HG03571 (cell line): Measurements from ENCODE around the gene IRAK2.
"Not testable (repeated sequence)": the region's sequence is repeated elsewhere in the genome, so short reads cannot be mapped to it uniquely, and the experiment has no call there.

Source experiments
- ATAC-seq: cut with Tn5 transposase; IDR thresholded peaks from one replicate; pipeline ENCODE4 v1.9.1; 2021; ENCODE audit not compliant: unreplicated experiment

IRAK2 gene

GRCh38 chr3:10160346-10160745 is 4.4 kb upstream of the IRAK2 start:
- ATAC-seq, result no peak

- ATAC-seq, result no peak
Observed at GRCh38 chr3:10160925-10161324, 3.8 kb upstream of the IRAK2 start.

- ATAC-seq, result no peak
Observed at GRCh38 chr3:10162185-10162584, 2.5 kb upstream of the IRAK2 start.

- not testable (repeated sequence) for ATAC-seq
Observed at GRCh38 chr3:10164201-10164545, 546 bp upstream of the IRAK2 start.

- ATAC-seq, result no peak
Observed at GRCh38 chr3:10166213-10166604, 1.5 kb downstream of the IRAK2 start.

- no peak for ATAC-seq
Observed at GRCh38 chr3:10169000-10169496, 4.3 kb downstream of the IRAK2 start.

- no peak for ATAC-seq
Observed at GRCh38 chr3:10170915-10171478, 6.3 kb downstream of the IRAK2 start.

GRCh38 chr3:10173095-10173925 is 8.6 kb downstream of the IRAK2 start:
- ATAC-seq, result no peak

GRCh38 chr3:10173926-10174435 is 9.3 kb downstream of the IRAK2 start:
- no peak for ATAC-seq

- ATAC-seq, result not testable (repeated sequence)
Observed at GRCh38 chr3:10175334-10175733, 10.6 kb downstream of the IRAK2 start.

- ATAC-seq, result not testable (repeated sequence)
Observed at GRCh38 chr3:10176150-10176549, 11.4 kb downstream of the IRAK2 start.

- no peak for ATAC-seq
Observed at GRCh38 chr3:10177737-10178136, 13.0 kb downstream of the IRAK2 start.

- no peak for ATAC-seq
Observed at GRCh38 chr3:10178892-10179291, 14.2 kb downstream of the IRAK2 start.

- ATAC-seq, result no peak
Observed at GRCh38 chr3:10180289-10180688, 15.6 kb downstream of the IRAK2 start.

GRCh38 chr3:10180738-10181295 is 16.1 kb downstream of the IRAK2 start:
- no peak for ATAC-seq

GRCh38 chr3:10182950-10183349 is 18.2 kb downstream of the IRAK2 start:
- ATAC-seq, result no peak

GRCh38 chr3:10184250-10184649 is 19.5 kb downstream of the IRAK2 start:
- no peak for ATAC-seq

- ATAC-seq, result no peak
Observed at GRCh38 chr3:10185804-10186762, 21.4 kb downstream of the IRAK2 start.

- ATAC-seq, result no peak
Observed at GRCh38 chr3:10187290-10187876, 22.7 kb downstream of the IRAK2 start.

- no peak for ATAC-seq
Observed at GRCh38 chr3:10187944-10188343, 23.2 kb downstream of the IRAK2 start.
